ENCODE data around the gene MAGED1.
"Not testable (repeated sequence)": the region's sequence is repeated elsewhere in the genome, so short reads cannot be mapped to it uniquely, and the experiment has no call there.

MAGED1 gene

DNA sequence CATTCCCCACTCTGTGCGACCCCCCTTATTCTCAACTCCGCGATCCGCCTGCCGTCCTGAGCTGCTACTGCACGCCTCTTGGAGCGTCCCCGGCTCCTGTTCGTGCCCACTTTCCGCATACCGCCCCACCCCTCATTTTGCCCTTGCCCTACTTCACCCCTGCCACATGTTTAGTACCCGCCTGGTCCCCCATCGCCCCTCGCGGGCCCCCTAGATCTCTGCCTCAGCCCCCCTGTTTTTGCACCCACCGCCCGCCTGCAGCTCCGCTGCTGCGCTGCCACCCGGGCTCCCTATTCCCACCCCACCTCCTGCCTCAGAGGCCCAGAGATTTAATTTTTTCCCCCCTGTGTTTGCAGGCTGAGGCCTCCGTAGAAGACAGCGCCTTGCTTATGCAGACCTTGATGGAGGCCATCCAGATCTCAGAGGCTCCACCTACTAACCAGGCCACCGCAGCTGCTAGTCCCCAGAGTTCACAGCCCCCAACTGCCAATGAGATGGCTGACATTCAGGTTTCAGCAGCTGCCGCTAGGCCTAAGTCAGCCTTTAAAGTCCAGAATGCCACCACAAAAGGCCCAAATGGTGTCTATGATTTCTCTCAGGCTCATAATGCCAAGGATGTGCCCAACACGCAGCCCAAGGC, 1.4 kb downstream of the MAGED1 start:
- Histone ChIP-seq H3K27ac (peak overlapping the region; percentile 78 to 81), H3K4me3 (peak overlapping the region; percentile 67)
- no peak for TF ChIP-seq CTCF (IDR thresholded peaks at IDR 0.05)
- no peak for DNase-seq (ENCODE audit: low spot score)

GRCh38 chrX:51896626-51897025, 3.2 kb downstream of the MAGED1 start:
- DNase-seq (ENCODE audit: low spot score) = no peak
- H3K27ac ChIP-seq = no peak overlapping the region
- no peak for TF ChIP-seq CTCF (IDR thresholded peaks at IDR 0.05)
- no peak overlapping the region for H3K4me3 ChIP-seq

DNA sequence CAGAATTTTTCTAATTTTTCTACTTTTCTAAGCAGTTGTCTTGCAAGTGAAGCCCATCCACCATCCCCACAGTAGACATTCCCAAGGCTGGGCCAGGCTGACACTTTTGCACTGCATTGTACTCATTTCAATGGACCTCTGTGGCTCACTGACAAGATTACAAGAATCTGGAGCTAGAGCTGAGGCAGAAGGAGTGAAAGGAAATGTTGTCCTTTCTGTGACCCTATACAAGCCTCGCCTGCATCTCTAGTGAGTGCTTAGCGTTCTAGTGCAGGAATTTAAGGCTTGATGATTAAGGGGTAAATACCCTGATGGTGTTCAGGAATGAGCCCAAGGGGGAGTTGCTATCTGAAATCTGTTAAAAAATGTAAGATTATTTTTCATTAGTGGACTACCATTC, 6.3 kb downstream of the MAGED1 start:
- no peak for DNase-seq (ENCODE audit: low spot score)

GRCh38 chrX:51902510-51903050, 9.2 kb downstream of the MAGED1 start:
- no peak for DNase-seq (ENCODE audit: low spot score)
- Histone ChIP-seq H3K4me3 (no peak overlapping the region), H3K27ac (no peak overlapping the region)
- TF ChIP-seq CTCF (IDR thresholded peaks at IDR 0.05) = no peak

More for the DNA sequence above, 6.3 kb downstream of the MAGED1 start:
- no peak overlapping the region for H3K27ac ChIP-seq
- H3K4me3 ChIP-seq = no peak overlapping the region
- TF ChIP-seq CTCF (IDR thresholded peaks at IDR 0.05) = no peak

DNA sequence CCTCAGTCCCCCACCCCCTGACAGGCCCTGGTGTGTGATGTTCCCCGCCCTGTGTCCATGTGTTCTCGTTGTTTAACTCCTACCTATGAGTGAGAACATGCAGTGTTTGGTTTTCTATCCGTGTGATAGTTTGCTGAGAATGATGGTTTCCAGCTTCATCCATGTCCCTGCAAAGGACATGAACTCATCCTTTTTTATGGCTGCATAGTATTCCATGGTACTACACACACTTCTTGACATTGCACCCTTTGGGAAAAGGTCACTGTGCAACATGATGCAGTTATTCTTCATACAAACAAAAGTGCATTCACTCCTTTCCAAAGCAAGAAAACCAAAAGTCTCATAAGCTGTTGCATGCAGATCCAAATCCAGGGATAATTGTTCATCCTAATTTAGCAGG, 11.7 kb downstream of the MAGED1 start:
- H3K27ac ChIP-seq; H3K4me3 ChIP-seq; DNase-seq (ENCODE audit: low spot score): not testable (repeated sequence)

GRCh38 chrX:51905711-51906110, 12.3 kb downstream of the MAGED1 start:
- TF ChIP-seq CTCF (IDR thresholded peaks at IDR 0.05) = no peak
- no peak for DNase-seq (ENCODE audit: low spot score)
- Histone ChIP-seq H3K4me3 (no peak overlapping the region), H3K27ac (no peak overlapping the region)

DNA sequence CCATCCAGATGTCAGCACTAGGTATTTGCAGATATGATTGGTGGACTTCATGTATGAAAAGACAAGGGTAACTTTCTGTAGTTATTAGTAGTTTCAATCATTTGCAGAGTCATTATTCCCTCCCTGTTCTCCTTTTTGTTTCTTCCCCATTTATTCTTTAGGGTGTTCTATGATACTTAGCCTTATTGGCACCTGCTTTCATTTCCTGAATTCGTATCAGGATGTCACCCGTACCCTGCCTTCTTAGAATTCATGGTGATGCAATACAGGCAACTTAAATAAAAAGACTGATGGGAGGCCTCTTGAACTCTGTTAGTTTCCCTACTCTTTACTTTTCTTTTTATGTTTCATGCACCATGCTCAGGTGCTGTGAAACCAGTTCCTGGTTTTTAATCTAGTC, 24.2 kb downstream of the MAGED1 start:
- no peak for TF ChIP-seq CTCF (IDR thresholded peaks at IDR 0.05)
- H3K4me3 ChIP-seq = no peak overlapping the region
- H3K27ac ChIP-seq = no peak overlapping the region
- DNase-seq (ENCODE audit: low spot score) = no peak
